Hematopoietic multipotent progenitor cell treated with erythropoietin and hydrocortisone succinate and interleukin-3 and kit ligand, for 4 days (in vitro differentiated cells): ENCODE measurements around the gene GINM1.

Experiments used
- DNase-seq: peaks from one replicate; pipeline ENCODE4 v3.0.0-alpha.2; 2015

The GINM1 gene

GRCh38 chr6:149600508-149600907 lies 34.3 kb downstream of the GINM1 start:
- no peak for DNase-seq

GRCh38 chr6:149608381-149608982 lies 42.3 kb downstream of the GINM1 start:
- DNase-seq, result no peak

GRCh38 chr6:149614337-149614736 lies 48.2 kb downstream of the GINM1 start:
- no peak for DNase-seq

GRCh38 chr6:149615805-149616204 lies 49.6 kb downstream of the GINM1 start:
- DNase-seq, result no peak

- DNase-seq, result no peak
These were observed 61.5 kb downstream of the GINM1 start for GRCh38 chr6:149627672-149628071.

GRCh38 chr6:149628875-149629510 lies 62.8 kb downstream of the GINM1 start:
- no peak for DNase-seq

- DNase-seq, result no peak
These were observed 68.1 kb downstream of the GINM1 start for GRCh38 chr6:149634315-149634714.

- no peak for DNase-seq
These were observed 69.9 kb downstream of the GINM1 start for GRCh38 chr6:149636124-149636523.
